ENCODE results near the gene TSPO2.
"Not testable (repeated sequence)": the region's sequence is repeated elsewhere in the genome, so short reads cannot be mapped to it uniquely, and the experiment has no call there.

The TSPO2 gene

GRCh38 chr6:41000248-41000647 lies 42.0 kb upstream of the TSPO2 start:
- DNase-seq (ENCODE audit: insufficient read length, low spot score) (no peak), FAIRE-seq (no peak)
- TF ChIP-seq, protein P1, sequence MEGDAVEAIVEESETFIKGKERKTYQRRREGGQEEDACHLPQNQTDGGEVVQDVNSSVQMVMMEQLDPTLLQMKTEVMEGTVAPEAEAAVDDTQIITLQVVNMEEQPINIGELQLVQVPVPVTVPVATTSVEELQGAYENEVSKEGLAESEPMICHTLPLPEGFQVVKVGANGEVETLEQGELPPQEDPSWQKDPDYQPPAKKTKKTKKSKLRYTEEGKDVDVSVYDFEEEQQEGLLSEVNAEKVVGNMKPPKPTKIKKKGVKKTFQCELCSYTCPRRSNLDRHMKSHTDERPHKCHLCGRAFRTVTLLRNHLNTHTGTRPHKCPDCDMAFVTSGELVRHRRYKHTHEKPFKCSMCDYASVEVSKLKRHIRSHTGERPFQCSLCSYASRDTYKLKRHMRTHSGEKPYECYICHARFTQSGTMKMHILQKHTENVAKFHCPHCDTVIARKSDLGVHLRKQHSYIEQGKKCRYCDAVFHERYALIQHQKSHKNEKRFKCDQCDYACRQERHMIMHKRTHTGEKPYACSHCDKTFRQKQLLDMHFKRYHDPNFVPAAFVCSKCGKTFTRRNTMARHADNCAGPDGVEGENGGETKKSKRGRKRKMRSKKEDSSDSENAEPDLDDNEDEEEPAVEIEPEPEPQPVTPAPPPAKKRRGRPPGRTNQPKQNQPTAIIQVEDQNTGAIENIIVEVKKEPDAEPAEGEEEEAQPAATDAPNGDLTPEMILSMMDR (IDR thresholded peaks at IDR 0.05; ENCODE audit: insufficient read depth, missing control alignments), result no peak

DNA sequence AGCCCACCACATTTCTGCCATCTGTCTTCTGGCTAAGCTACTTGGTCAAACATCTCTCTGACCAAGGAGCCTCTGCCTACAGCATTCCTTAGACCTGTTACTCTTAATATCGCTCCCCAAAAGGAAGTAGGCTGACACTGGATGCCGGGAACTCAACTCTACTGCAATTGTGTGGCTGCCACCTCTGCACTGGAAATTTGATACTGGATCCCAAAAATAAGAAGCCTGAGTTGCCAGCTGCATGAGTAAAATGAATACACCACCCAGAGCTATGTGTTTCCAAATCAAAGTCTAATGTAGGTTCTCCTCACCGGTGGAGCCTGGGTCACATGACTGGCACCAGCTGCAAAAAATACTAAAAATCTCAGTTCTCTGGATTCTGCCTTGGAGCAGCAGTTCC lies 40.1 kb upstream of the TSPO2 start:
- TF ChIP-seq, protein P1 (IDR thresholded peaks at IDR 0.05; ENCODE audit: insufficient read depth, missing control alignments), result no peak
- FAIRE-seq (no peak), DNase-seq (ENCODE audit: insufficient read length, low spot score) (no peak)

DNA sequence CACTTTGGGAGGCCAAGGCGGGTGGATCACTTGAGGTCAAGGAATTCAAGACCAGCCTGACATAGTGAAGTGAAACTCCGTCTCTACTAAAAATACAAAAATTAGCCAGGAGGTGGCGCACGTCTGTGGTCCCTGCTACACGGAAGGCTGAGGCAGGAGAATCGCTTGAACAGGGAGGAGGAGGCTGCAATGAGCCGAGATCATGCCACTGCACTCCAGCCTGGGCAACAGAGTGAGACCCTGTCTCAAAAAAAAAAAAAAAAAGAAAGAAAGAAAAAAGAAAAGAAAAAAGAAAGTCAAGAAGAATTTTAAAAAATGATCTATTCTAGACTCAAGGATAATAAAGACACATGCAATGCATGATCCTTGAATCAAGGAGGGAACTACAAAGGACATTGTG lies 36.0 kb upstream of the TSPO2 start:
- DNase-seq (ENCODE audit: insufficient read length, low spot score); FAIRE-seq: not testable (repeated sequence)
- TF ChIP-seq, protein P1 (IDR thresholded peaks at IDR 0.05; ENCODE audit: insufficient read depth, missing control alignments), result peak; percentile 64

GRCh38 chr6:41006980-41007379 lies 35.3 kb upstream of the TSPO2 start:
- not testable (repeated sequence) for DNase-seq (ENCODE audit: insufficient read length, low spot score); FAIRE-seq

DNA sequence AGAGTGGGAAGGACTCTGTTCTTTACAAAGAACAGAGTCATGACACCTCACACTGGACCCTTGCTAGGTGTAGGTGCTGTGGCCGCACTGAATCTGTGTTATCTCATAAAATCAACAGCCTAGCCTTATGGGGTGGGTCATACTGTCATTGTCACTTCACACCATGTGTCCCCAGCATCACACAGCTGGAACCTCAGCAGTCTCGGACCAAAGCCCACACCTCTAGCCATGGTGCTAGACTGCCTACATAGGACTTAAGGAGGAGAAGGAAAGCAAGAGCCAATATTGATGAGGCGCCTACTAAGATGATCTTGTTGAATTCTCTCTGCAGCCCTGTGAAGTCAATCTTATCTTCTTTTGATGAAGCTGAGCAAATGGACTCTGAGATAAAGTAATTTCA lies 34.3 kb upstream of the TSPO2 start:
- TF ChIP-seq, protein P1 (IDR thresholded peaks at IDR 0.05; ENCODE audit: insufficient read depth, missing control alignments), result no peak
- FAIRE-seq, result no peak
- no peak for DNase-seq (ENCODE audit: insufficient read length, low spot score)

DNA sequence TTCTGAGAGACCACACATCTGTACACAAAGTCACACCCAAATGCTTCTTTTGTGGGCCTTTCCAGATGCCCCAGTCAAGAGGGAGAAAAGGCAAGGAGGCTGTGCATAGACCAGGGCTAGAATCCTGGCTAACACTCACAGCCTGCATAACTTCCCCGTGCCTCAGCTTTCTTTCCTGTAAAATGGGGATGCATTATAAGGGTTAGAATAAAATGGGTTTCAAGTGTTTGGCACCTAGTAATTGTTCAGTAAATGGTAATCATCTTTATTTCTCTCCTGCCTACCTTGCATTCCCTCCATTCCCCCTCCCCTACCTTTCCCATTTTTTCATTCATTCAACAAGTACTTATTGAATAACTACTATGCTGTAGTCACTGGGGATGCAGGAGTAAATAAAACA lies 32.6 kb upstream of the TSPO2 start:
- TF ChIP-seq, protein P1 (IDR thresholded peaks at IDR 0.05; ENCODE audit: insufficient read depth, missing control alignments), result no peak
- DNase-seq (ENCODE audit: insufficient read length, low spot score), result no peak
- no peak for FAIRE-seq

DNA sequence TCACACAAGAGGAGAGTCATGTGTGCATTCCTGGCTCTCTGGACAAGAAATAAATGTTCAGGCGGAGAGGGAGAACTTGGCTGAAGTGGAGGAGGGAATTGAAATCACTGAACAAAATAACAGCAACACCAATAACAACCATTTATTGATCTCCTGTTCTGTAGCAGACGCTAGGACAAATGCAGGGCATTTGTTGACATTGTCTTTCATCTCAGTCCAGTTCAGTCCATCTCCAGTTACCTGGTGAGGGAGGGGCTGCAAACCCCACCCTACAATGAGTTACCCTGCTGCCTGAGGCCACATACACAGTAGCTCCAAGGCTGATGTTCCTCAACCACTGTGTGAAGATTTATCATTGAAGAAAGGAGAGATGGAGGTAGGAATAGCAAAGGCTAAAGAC lies 30.6 kb upstream of the TSPO2 start:
- FAIRE-seq, result no peak
- TF ChIP-seq, protein P1 (IDR thresholded peaks at IDR 0.05; ENCODE audit: insufficient read depth, missing control alignments), result no peak
- no peak for DNase-seq (ENCODE audit: insufficient read length, low spot score)
